WTC11 (cell line): ENCODE measurements around the gene C6orf132. TPM values are rescaled to one million over a fixed set of nuclear protein-coding genes. Genes with fewer than 3 reads are reported as not detected.

Source experiments
- ATAC-seq: fragments of 200-7000 bp; cut with Tn5 transposase; 2 replicates; pipeline ENCODE4 v1.10.0; 2021; ENCODE audit warnings: mild to moderate bottlenecking, moderate library complexity
- CTCF ChIA-PET: fragments of 300-600 bp; sonication (Branson Sonifier 250); formaldehyde crosslinking; loops from one replicate; lab custom pipeline; 2021; ENCODE audit warnings: antibody characterized with exemption; lab: Charles Lee
- POLR2A ChIA-PET: fragments of 350-600 bp; sonication (Branson Sonifier 250); formaldehyde crosslinking; loops from one replicate; lab custom pipeline; 2021; ENCODE audit warnings: antibody characterized with exemption; lab: Charles Lee
- DNase-seq: peaks from one replicate; pipeline ENCODE4 v3.0.0; 2021; ENCODE audit warnings: low spot score
- H3K27ac Mint-ChIP-seq: 2 replicates; pipeline ENCODE4 v1.8.0; 2021; ENCODE audit warnings: mixed read lengths
- H3K27me3 Mint-ChIP-seq: 2 replicates; pipeline ENCODE4 v1.8.0; 2021; ENCODE audit warnings: low read depth, mild to moderate bottlenecking, moderate library complexity, mixed read lengths
- H3K36me3 Mint-ChIP-seq: 2 replicates; pipeline ENCODE4 v1.8.0; 2021; ENCODE audit warnings: mixed read lengths
- H3K4me1 Mint-ChIP-seq: 2 replicates; pipeline ENCODE4 v1.8.0; 2022; ENCODE audit warnings: mixed read lengths
- H3K4me3 Mint-ChIP-seq: 2 replicates; pipeline ENCODE4 v1.8.0; 2021; ENCODE audit warnings: mild to moderate bottlenecking, moderate library complexity, mixed read lengths
- H3K9me3 Mint-ChIP-seq: 2 replicates; pipeline ENCODE4 v1.8.0; 2021; ENCODE audit warnings: mixed read lengths
- AFF4 ChIP-seq: sonication (generic); formaldehyde crosslinking; IDR thresholded peaks from 2 replicates; pipeline ENCODE4 v1.8.1; 2023; ENCODE audit warnings: mild to moderate bottlenecking, missing genetic modification reagents, borderline replicate concordance
- CBFB ChIP-seq: sonication (generic); formaldehyde crosslinking; IDR thresholded peaks from 2 replicates; pipeline ENCODE4 v1.8.1; 2022; ENCODE audit warnings: mild to moderate bottlenecking, low read depth, missing genetic modification reagents
- E2F1 ChIP-seq: sonication (generic); formaldehyde crosslinking; IDR thresholded peaks from 2 replicates; pipeline ENCODE4 v1.8.0; 2022; ENCODE audit warnings: mild to moderate bottlenecking, missing genetic modification reagents
- ESRRA ChIP-seq: sonication (generic); formaldehyde crosslinking; IDR thresholded peaks from 2 replicates; pipeline ENCODE4 v1.8.1; 2022; ENCODE audit warnings: mild to moderate bottlenecking, missing genetic modification reagents, borderline replicate concordance
- FOXP4 ChIP-seq: sonication (generic); formaldehyde crosslinking; IDR thresholded peaks from 2 replicates; pipeline ENCODE4 v1.8.0; 2022; ENCODE audit warnings: mild to moderate bottlenecking, missing genetic modification reagents
- GRHL2 ChIP-seq: fragments of 250-450 bp; sonication (Bioruptor Pico); IDR thresholded peaks from 2 replicates; pipeline ENCODE4 v1.8.0; 2022; ENCODE audit warnings: mild to moderate bottlenecking, moderate library complexity; ENCODE audit not compliant: insufficient replicate concordance, severe bottlenecking
- IRF1 ChIP-seq: sonication (generic); formaldehyde crosslinking; IDR thresholded peaks from 2 replicates; pipeline ENCODE4 v1.8.0; 2023; ENCODE audit warnings: missing genetic modification reagents
- KAT7 ChIP-seq: sonication (generic); formaldehyde crosslinking; IDR thresholded peaks from 2 replicates; pipeline ENCODE4 v1.8.1; 2023; ENCODE audit warnings: missing genetic modification reagents, mild to moderate bottlenecking, borderline replicate concordance
- MYBL2 ChIP-seq: sonication (generic); formaldehyde crosslinking; IDR thresholded peaks from 2 replicates; pipeline ENCODE4 v1.8.1; 2023; ENCODE audit warnings: mild to moderate bottlenecking, moderate library complexity, missing genetic modification reagents
- OVOL2 ChIP-seq: fragments of 250-450 bp; sonication (Bioruptor Pico); IDR thresholded peaks from 2 replicates; pipeline ENCODE4 v1.9.0; 2021; ENCODE audit warnings: mild to moderate bottlenecking, borderline replicate concordance
- SMAD3 ChIP-seq: sonication (generic); formaldehyde crosslinking; IDR thresholded peaks from 2 replicates; pipeline ENCODE4 v1.8.0; 2022; ENCODE audit warnings: missing genetic modification reagents, mild to moderate bottlenecking, borderline replicate concordance
- SMAD4 ChIP-seq: sonication (generic); formaldehyde crosslinking; IDR thresholded peaks from 2 replicates; pipeline ENCODE4 v1.8.0; 2022; ENCODE audit warnings: mild to moderate bottlenecking, missing genetic modification reagents
- SP1 ChIP-seq: sonication (generic); formaldehyde crosslinking; conservative IDR thresholded peaks from 2 replicates; pipeline ENCODE4 v1.8.1; 2022; ENCODE audit warnings: missing genetic modification reagents
- STAT6 ChIP-seq: sonication (generic); formaldehyde crosslinking; conservative IDR thresholded peaks from 2 replicates; pipeline ENCODE4 v1.8.1; 2023; ENCODE audit warnings: mild to moderate bottlenecking, low read depth, missing genetic modification reagents, moderate library complexity
- TEAD4 ChIP-seq: sonication (generic); formaldehyde crosslinking; IDR thresholded peaks from 2 replicates; pipeline ENCODE4 v1.8.0; 2022; ENCODE audit warnings: mild to moderate bottlenecking, missing genetic modification reagents
- USF2 ChIP-seq: sonication (generic); formaldehyde crosslinking; IDR thresholded peaks from 2 replicates; pipeline ENCODE4 v1.8.1; 2023; ENCODE audit warnings: mild to moderate bottlenecking, missing genetic modification reagents, moderate library complexity
- ZNF263 ChIP-seq: sonication (generic); formaldehyde crosslinking; IDR thresholded peaks from 2 replicates; pipeline ENCODE4 v1.8.1; 2022; ENCODE audit warnings: low read depth, mild to moderate bottlenecking, moderate library complexity, missing genetic modification reagents
- ZNF423 ChIP-seq: fragments of 250-450 bp; sonication (Bioruptor Pico); IDR thresholded peaks from 2 replicates; pipeline ENCODE4 v2.1.2; 2022; ENCODE audit warnings: mild to moderate bottlenecking, moderate library complexity
- ZSCAN18 ChIP-seq: fragments of 250-450 bp; sonication (Bioruptor Pico); IDR thresholded peaks from 2 replicates; pipeline ENCODE4 v2.1.2; 2022; ENCODE audit warnings: mild to moderate bottlenecking, moderate library complexity
- total RNA-seq: library from RNA; stranded (reverse); gene quantifications from 3 replicates; pipeline ENCODE4 v1.2.3, GENCODE V29; 2021

C6orf132 gene
- total RNA-seq, 1 experiment from 2014 or later: 52.6 TPM

GRCh38 chr6:42091718-42092023 lies 50.7 kb downstream of the C6orf132 start:
- POLR2A ChIA-PET: no interaction called here
- no peak for DNase-seq
- TF ChIP-seq GRHL2 (CRISPR knock-in tag): no peak
- TF ChIP-seq AFF4 (CRISPR knock-in tag): no peak
- TF ChIP-seq TEAD4: no peak
- TF ChIP-seq KAT7: no peak
- no peak for TF ChIP-seq SP1 (CRISPR knock-in tag)
- TF ChIP-seq SMAD4 (CRISPR knock-in tag): no peak
- no peak for TF ChIP-seq ZNF263
- no peak for TF ChIP-seq ESRRA
- TF ChIP-seq, all 79 proteins: peak for 0
- CTCF ChIA-PET: interaction anchor here (12.3 kb wide), 1 partner anchor 13 kb away, joined by 127 read pairs; no protein-coding TSS in a partner anchor
- no peaks in the 10 kb centered on the region for H3K9me3 Mint-ChIP-seq
- no peaks in the 10 kb centered on the region for H3K36me3 Mint-ChIP-seq
- no peak overlapping the region for H3K4me3 Mint-ChIP-seq
- H3K27me3 Mint-ChIP-seq: peaks cover 84% of the 10 kb centered on the region
- H3K27ac Mint-ChIP-seq: no peak overlapping the region
- peaks cover 26% of the 10 kb centered on the region for H3K4me1 Mint-ChIP-seq
- no peak for ATAC-seq

GRCh38 chr6:42090819-42091717 lies 51.4 kb downstream of the C6orf132 start:
- ATAC-seq (no peak), DNase-seq (no peak)
- Mint-ChIP-seq H3K4me3 (no peak overlapping the region), H3K4me1 (peaks cover 25% of the 10 kb centered on the region), H3K36me3 (no peaks in the 10 kb centered on the region), H3K9me3 (no peaks in the 10 kb centered on the region), H3K27me3 (peaks cover 83% of the 10 kb centered on the region), H3K27ac (no peak overlapping the region)
- POLR2A ChIA-PET: no interaction called here
- TF ChIP-seq SMAD3: no peak
- no peak for TF ChIP-seq MYBL2 (CRISPR knock-in tag)
- no peak for TF ChIP-seq OVOL2 (CRISPR knock-in tag)
- TF ChIP-seq FOXP4 (CRISPR knock-in tag): no peak
- TF ChIP-seq STAT6: no peak
- TF ChIP-seq E2F1 (CRISPR knock-in tag): no peak
- TF ChIP-seq IRF1 (CRISPR knock-in tag): no peak
- no peak for TF ChIP-seq CBFB (CRISPR knock-in tag)
- TF ChIP-seq TEAD4: no peak
- no peak for TF ChIP-seq USF2 (CRISPR knock-in tag)
- TF ChIP-seq ZSCAN18: no peak
- no peak for TF ChIP-seq ZNF423 (CRISPR knock-in tag)
- CTCF ChIA-PET: interaction anchor here (12.3 kb wide), 1 partner anchor 14 kb away, joined by 127 read pairs; no protein-coding TSS in a partner anchor
